HG03095 (cell line): Measurements from ENCODE around the gene CFTR.
"Not testable (repeated sequence)": the region's sequence is repeated elsewhere in the genome, so short reads cannot be mapped to it uniquely, and the experiment has no call there.

Experiments
- ATAC-seq: cut with Tn5 transposase; IDR thresholded peaks from one replicate; pipeline ENCODE4 v1.9.1; 2021; ENCODE audit warnings: moderate library complexity; ENCODE audit not compliant: unreplicated experiment

CFTR gene

GRCh38 chr7:117479225-117480054, at the start of gene CFTR:
CFTR (plus strand) TSS chr7:117480025; CDS start chr7:117480095, 70 bp downstream.
- ATAC-seq = no peak

- ATAC-seq = peak; percentile 92
Observed at GRCh38 chr7:117435475-117436043, 44.3 kb upstream of the CFTR start.

GRCh38 chr7:117444646-117445045, 35.2 kb upstream of the CFTR start:
- no peak for ATAC-seq

- no peak for ATAC-seq
Observed at GRCh38 chr7:117445206-117445605, 34.6 kb upstream of the CFTR start.

- ATAC-seq = no peak
Observed at GRCh38 chr7:117446220-117446815, 33.5 kb upstream of the CFTR start.

GRCh38 chr7:117448655-117449054, 31.2 kb upstream of the CFTR start:
- ATAC-seq = no peak

- ATAC-seq = peak; percentile 55
Observed at GRCh38 chr7:117458977-117459583, 20.7 kb upstream of the CFTR start.

GRCh38 chr7:117459735-117460134, 20.1 kb upstream of the CFTR start:
- ATAC-seq = no peak

- not testable (repeated sequence) for ATAC-seq
Observed at GRCh38 chr7:117460815-117461214, 19.0 kb upstream of the CFTR start.

GRCh38 chr7:117468174-117468573, 11.7 kb upstream of the CFTR start:
- ATAC-seq = no peak

- ATAC-seq = peak; percentile 54
Observed at GRCh38 chr7:117470777-117471176, 9.0 kb upstream of the CFTR start.

GRCh38 chr7:117472335-117472734, 7.5 kb upstream of the CFTR start:
- ATAC-seq = no peak

- no peak for ATAC-seq
Observed at GRCh38 chr7:117476557-117477215, 3.1 kb upstream of the CFTR start.

- ATAC-seq = no peak
Observed at GRCh38 chr7:117478836-117479224, 995 bp upstream of the CFTR start.

GRCh38 chr7:117480055-117480362, 184 bp downstream of the CFTR start:
- ATAC-seq = no peak

GRCh38 chr7:117480978-117481377, 1.2 kb downstream of the CFTR start:
- no peak for ATAC-seq

GRCh38 chr7:117485118-117485620, 5.3 kb downstream of the CFTR start:
- ATAC-seq = no peak

- no peak for ATAC-seq
Observed at GRCh38 chr7:117489016-117489415, 9.2 kb downstream of the CFTR start.

GRCh38 chr7:117489430-117489829, 9.6 kb downstream of the CFTR start:
- ATAC-seq = no peak

GRCh38 chr7:117489911-117490310, 10.1 kb downstream of the CFTR start:
- no peak for ATAC-seq

GRCh38 chr7:117492649-117493048, 12.8 kb downstream of the CFTR start:
- ATAC-seq = no peak
